Astrocyte of the spinal cord (primary cell): ENCODE data around the gene PRR18.
"Not testable (repeated sequence)": the region's sequence is repeated elsewhere in the genome, so short reads cannot be mapped to it uniquely, and the experiment has no call there.

Experiments
- DNase-seq: peaks from one replicate; pipeline ENCODE4 v3.0.0; 2011; ENCODE audit warnings: low read depth, low spot score
- H3K4me3 ChIP-seq: 2 replicates; pipeline ENCODE4 v1.5.1; 2011; ENCODE audit warnings: low read depth, mild to moderate bottlenecking, low read length, moderate library complexity
- CTCF ChIP-seq: IDR thresholded peaks from 2 replicates; pipeline ENCODE4 v1.5.1; 2012; ENCODE audit warnings: low read depth, mild to moderate bottlenecking, low read length, inconsistent platforms
- in situ Hi-C: cut with HindIII; loops from 2 replicates; pipeline ENCODE4 v1.10.0; 2017; ENCODE audit warnings: low sequenced_read_pairs

Gene PRR18

GRCh38 chr6:166351715-166352285, 43.6 kb upstream of the PRR18 start:
- no peak for TF ChIP-seq CTCF
- no peak for DNase-seq
- H3K4me3 ChIP-seq = no peak overlapping the region
- in situ Hi-C loops = no loop called here

GRCh38 chr6:166348305-166348949, 40.2 kb upstream of the PRR18 start:
- H3K4me3 ChIP-seq = no peak overlapping the region
- no peak for TF ChIP-seq CTCF
- DNase-seq = no peak
- in situ Hi-C loops = no loop called here

- no peak overlapping the region for H3K4me3 ChIP-seq
- no peak for TF ChIP-seq CTCF
- DNase-seq = no peak
- in situ Hi-C loops = no loop called here
These were observed 38.8 kb upstream of the PRR18 start for GRCh38 chr6:166346965-166347364.

- in situ Hi-C loops = no loop called here
- H3K4me3 ChIP-seq = no peak overlapping the region
- no peak for TF ChIP-seq CTCF
These were observed 38.3 kb upstream of the PRR18 start for GRCh38 chr6:166346449-166346848.

GRCh38 chr6:166345672-166346071, 37.5 kb upstream of the PRR18 start:
- DNase-seq, H3K4me3 ChIP-seq, in situ Hi-C loops: not testable (repeated sequence)

More at GRCh38 chr6:166346449-166346848, 38.3 kb upstream of the PRR18 start:
- DNase-seq = no peak

GRCh38 chr6:166344921-166345320, 36.7 kb upstream of the PRR18 start:
- in situ Hi-C loops, H3K4me3 ChIP-seq, DNase-seq: not testable (repeated sequence)

- in situ Hi-C loops = no loop called here
- TF ChIP-seq CTCF = no peak
- no peak for DNase-seq
- H3K4me3 ChIP-seq = no peak overlapping the region
These were observed 36.0 kb upstream of the PRR18 start for GRCh38 chr6:166344240-166344639.

- in situ Hi-C loops = no loop called here
- DNase-seq = no peak
- TF ChIP-seq CTCF = no peak
- peak overlapping the region; percentile 97 for H3K4me3 ChIP-seq
These were observed 34.9 kb upstream of the PRR18 start for GRCh38 chr6:166343150-166343487.
